Measurements from ENCODE around the gene RAPGEF2. TPM values are rescaled to one million over a fixed set of nuclear protein-coding genes. Genes with fewer than 3 reads are reported as not detected.

The RAPGEF2 gene
- total and polyA plus RNA-seq, 9 of the 15 experiments (the other 6 are each of a cell fraction or from before 2014, with no cell fraction given), result 3.1 to 32.6 (median 23.1) TPM

DNA sequence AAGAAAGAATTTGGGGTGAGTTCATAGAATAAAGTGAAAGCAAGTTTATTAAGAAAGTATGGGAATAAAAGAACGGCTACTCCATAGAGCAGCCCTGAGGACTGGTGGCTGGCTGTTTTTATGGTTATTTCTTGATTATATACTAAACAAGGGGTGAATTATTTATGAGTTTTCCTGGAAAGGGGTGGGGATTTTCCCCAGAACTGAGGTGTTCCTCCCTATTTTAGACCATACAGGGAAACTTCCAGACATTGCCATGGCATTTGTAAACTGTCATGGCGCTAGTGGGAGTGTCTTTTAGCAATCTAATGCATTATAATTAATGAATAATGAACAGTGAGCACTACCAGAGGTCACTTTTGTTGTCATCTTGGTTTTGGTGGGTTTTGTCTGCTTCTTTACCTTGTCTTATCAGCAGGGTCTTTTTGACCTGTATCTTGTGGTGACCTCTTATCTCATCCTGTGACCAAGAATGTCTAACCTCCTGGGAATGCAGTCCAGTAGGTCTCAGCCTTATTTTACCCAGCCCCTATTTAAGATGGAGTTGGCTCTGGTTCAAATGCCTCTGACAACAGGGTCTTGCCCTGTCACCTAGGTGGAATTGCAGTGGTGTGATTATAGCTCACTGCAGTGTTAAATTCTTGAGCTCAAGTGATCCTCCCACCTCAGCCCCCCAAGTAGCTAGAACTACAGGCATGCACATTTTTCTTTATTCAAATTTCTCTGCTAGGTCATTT is 27.1 kb downstream of the RAPGEF2 start (continued):
- no peak for TF ChIP-seq POU5F1 (IDR thresholded peaks at IDR 0.05; ENCODE audit: borderline replicate concordance, low read depth, low read length, partially characterized antibody)
- TF ChIP-seq SMAD4 (CRISPR knock-in tag; conservative IDR thresholded peaks at IDR 0.05), result no peak
- no peak for TF ChIP-seq TFAM (CRISPR knock-in tag; conservative IDR thresholded peaks at IDR 0.05)
- TF ChIP-seq, protein P1, sequence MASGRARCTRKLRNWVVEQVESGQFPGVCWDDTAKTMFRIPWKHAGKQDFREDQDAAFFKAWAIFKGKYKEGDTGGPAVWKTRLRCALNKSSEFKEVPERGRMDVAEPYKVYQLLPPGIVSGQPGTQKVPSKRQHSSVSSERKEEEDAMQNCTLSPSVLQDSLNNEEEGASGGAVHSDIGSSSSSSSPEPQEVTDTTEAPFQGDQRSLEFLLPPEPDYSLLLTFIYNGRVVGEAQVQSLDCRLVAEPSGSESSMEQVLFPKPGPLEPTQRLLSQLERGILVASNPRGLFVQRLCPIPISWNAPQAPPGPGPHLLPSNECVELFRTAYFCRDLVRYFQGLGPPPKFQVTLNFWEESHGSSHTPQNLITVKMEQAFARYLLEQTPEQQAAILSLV (tag; IDR thresholded peaks at IDR 0.05), result no peak
- no peak for TF ChIP-seq FIP1L1 (IDR thresholded peaks at IDR 0.05; ENCODE audit: low read depth, low read length, poor library complexity, severe bottlenecking)
- no peak for TF ChIP-seq FUS (optimal IDR thresholded peaks at IDR 0.05; ENCODE audit: low read depth, low read length)
- TF ChIP-seq, protein P2, sequence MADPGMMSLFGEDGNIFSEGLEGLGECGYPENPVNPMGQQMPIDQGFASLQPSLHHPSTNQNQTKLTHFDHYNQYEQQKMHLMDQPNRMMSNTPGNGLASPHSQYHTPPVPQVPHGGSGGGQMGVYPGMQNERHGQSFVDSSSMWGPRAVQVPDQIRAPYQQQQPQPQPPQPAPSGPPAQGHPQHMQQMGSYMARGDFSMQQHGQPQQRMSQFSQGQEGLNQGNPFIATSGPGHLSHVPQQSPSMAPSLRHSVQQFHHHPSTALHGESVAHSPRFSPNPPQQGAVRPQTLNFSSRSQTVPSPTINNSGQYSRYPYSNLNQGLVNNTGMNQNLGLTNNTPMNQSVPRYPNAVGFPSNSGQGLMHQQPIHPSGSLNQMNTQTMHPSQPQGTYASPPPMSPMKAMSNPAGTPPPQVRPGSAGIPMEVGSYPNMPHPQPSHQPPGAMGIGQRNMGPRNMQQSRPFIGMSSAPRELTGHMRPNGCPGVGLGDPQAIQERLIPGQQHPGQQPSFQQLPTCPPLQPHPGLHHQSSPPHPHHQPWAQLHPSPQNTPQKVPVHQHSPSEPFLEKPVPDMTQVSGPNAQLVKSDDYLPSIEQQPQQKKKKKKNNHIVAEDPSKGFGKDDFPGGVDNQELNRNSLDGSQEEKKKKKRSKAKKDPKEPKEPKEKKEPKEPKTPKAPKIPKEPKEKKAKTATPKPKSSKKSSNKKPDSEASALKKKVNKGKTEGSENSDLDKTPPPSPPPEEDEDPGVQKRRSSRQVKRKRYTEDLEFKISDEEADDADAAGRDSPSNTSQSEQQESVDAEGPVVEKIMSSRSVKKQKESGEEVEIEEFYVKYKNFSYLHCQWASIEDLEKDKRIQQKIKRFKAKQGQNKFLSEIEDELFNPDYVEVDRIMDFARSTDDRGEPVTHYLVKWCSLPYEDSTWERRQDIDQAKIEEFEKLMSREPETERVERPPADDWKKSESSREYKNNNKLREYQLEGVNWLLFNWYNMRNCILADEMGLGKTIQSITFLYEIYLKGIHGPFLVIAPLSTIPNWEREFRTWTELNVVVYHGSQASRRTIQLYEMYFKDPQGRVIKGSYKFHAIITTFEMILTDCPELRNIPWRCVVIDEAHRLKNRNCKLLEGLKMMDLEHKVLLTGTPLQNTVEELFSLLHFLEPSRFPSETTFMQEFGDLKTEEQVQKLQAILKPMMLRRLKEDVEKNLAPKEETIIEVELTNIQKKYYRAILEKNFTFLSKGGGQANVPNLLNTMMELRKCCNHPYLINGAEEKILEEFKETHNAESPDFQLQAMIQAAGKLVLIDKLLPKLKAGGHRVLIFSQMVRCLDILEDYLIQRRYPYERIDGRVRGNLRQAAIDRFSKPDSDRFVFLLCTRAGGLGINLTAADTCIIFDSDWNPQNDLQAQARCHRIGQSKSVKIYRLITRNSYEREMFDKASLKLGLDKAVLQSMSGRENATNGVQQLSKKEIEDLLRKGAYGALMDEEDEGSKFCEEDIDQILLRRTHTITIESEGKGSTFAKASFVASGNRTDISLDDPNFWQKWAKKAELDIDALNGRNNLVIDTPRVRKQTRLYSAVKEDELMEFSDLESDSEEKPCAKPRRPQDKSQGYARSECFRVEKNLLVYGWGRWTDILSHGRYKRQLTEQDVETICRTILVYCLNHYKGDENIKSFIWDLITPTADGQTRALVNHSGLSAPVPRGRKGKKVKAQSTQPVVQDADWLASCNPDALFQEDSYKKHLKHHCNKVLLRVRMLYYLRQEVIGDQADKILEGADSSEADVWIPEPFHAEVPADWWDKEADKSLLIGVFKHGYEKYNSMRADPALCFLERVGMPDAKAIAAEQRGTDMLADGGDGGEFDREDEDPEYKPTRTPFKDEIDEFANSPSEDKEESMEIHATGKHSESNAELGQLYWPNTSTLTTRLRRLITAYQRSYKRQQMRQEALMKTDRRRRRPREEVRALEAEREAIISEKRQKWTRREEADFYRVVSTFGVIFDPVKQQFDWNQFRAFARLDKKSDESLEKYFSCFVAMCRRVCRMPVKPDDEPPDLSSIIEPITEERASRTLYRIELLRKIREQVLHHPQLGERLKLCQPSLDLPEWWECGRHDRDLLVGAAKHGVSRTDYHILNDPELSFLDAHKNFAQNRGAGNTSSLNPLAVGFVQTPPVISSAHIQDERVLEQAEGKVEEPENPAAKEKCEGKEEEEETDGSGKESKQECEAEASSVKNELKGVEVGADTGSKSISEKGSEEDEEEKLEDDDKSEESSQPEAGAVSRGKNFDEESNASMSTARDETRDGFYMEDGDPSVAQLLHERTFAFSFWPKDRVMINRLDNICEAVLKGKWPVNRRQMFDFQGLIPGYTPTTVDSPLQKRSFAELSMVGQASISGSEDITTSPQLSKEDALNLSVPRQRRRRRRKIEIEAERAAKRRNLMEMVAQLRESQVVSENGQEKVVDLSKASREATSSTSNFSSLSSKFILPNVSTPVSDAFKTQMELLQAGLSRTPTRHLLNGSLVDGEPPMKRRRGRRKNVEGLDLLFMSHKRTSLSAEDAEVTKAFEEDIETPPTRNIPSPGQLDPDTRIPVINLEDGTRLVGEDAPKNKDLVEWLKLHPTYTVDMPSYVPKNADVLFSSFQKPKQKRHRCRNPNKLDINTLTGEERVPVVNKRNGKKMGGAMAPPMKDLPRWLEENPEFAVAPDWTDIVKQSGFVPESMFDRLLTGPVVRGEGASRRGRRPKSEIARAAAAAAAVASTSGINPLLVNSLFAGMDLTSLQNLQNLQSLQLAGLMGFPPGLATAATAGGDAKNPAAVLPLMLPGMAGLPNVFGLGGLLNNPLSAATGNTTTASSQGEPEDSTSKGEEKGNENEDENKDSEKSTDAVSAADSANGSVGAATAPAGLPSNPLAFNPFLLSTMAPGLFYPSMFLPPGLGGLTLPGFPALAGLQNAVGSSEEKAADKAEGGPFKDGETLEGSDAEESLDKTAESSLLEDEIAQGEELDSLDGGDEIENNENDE (IDR thresholded peaks at IDR 0.05; ENCODE audit: low read depth, low read length), result no peak
- TF ChIP-seq CREBBP (IDR thresholded peaks at IDR 0.05; ENCODE audit: low read depth, low read length), result no peak
- peak; percentile 22; the same call in 1 of the 2 replicates for TF ChIP-seq ARID1B (IDR thresholded peaks at IDR 0.05)
- no peak for TF ChIP-seq MEF2D (tag; conservative IDR thresholded peaks at IDR 0.05; ENCODE audit: low read depth)
- TF ChIP-seq SOX6 (IDR thresholded peaks at IDR 0.05), result 0 out of 2 replicates have a peak, but pooled peaks have one; percentile 13
- TF ChIP-seq, protein P3, sequence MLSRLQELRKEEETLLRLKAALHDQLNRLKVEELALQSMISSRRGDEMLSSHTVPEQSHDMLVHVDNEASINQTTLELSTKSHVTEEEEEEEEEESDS (CRISPR knock-in tag; IDR thresholded peaks at IDR 0.05), result no peak
- TF ChIP-seq, protein P4, sequence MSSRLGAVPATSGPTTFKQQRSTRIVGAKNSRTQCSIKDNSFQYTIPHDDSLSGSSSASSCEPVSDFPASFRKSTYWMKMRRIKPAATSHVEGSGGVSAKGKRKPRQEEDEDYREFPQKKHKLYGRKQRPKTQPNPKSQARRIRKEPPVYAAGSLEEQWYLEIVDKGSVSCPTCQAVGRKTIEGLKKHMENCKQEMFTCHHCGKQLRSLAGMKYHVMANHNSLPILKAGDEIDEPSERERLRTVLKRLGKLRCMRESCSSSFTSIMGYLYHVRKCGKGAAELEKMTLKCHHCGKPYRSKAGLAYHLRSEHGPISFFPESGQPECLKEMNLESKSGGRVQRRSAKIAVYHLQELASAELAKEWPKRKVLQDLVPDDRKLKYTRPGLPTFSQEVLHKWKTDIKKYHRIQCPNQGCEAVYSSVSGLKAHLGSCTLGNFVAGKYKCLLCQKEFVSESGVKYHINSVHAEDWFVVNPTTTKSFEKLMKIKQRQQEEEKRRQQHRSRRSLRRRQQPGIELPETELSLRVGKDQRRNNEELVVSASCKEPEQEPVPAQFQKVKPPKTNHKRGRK (tag; IDR thresholded peaks at IDR 0.05), result no peak
